DOHH2 (cell line): ENCODE measurements around the gene KSR1.

Source experiments
- H3F3A ChIP-seq: fragments of 200-600 bp; sonication (generic), shearing (Covaris generic); 2 replicates; pipeline ENCODE4 v1.6.0; 2016; ENCODE audit warnings: antibody characterized with exemption, mild to moderate bottlenecking; ENCODE audit not compliant: control insufficient read depth, insufficient read depth
- H3K27ac ChIP-seq: fragments of 200-600 bp; sonication (generic); 2 replicates; pipeline ENCODE4 v1.5.1; 2014; ENCODE audit warnings: low read depth, mild to moderate bottlenecking, low read length, moderate library complexity
- H3K27me3 ChIP-seq: fragments of 200-600 bp; sonication (generic); 2 replicates; pipeline ENCODE4 v1.6.1; 2014; ENCODE audit warnings: mild to moderate bottlenecking, low read length, mixed read lengths; ENCODE audit not compliant: control insufficient read depth
- H3K36me3 ChIP-seq: fragments of 200-600 bp; sonication (generic); 2 replicates; pipeline ENCODE4 v1.6.1; 2014; ENCODE audit warnings: mild to moderate bottlenecking, low read length, moderate library complexity, mixed read lengths; ENCODE audit not compliant: control insufficient read depth
- H3K4me1 ChIP-seq: fragments of 200-600 bp; sonication (generic); 2 replicates; pipeline ENCODE4 v1.6.1; 2014; ENCODE audit warnings: mild to moderate bottlenecking, low read length, mixed read lengths; ENCODE audit not compliant: control insufficient read depth
- H3K4me2 ChIP-seq: fragments of 200-600 bp; sonication (generic); 2 replicates; pipeline ENCODE4 v1.6.0; 2014; ENCODE audit warnings: mild to moderate bottlenecking, low read length, moderate library complexity
- H3K4me3 ChIP-seq: fragments of 200-600 bp; sonication (generic); 2 replicates; pipeline ENCODE4 v1.5.1; 2014; ENCODE audit warnings: mild to moderate bottlenecking, low read length, mixed read lengths
- H3K79me2 ChIP-seq: fragments of 200-600 bp; sonication (generic); 2 replicates; pipeline ENCODE4 v1.6.1; 2014; ENCODE audit warnings: mild to moderate bottlenecking, low read length, mixed read lengths; ENCODE audit not compliant: control insufficient read depth
- H3K9me2 ChIP-seq: fragments of 200-600 bp; sonication (generic); replicated peaks from 2 replicates; pipeline ENCODE4 v1.6.1; 2014; ENCODE audit warnings: mild to moderate bottlenecking, low read length, mixed read lengths; ENCODE audit not compliant: control insufficient read depth
- H3K9me3 ChIP-seq: fragments of 200-600 bp; sonication (generic); 2 replicates; pipeline ENCODE4 v1.6.1; 2014; ENCODE audit warnings: antibody characterized with exemption, low read length, mixed read lengths; ENCODE audit not compliant: control insufficient read depth, insufficient read depth
- H4K20me1 ChIP-seq: fragments of 200-600 bp; sonication (generic); 2 replicates; pipeline ENCODE4 v1.6.0; 2014; ENCODE audit warnings: low read depth, mild to moderate bottlenecking, antibody characterized with exemption, low read length, moderate library complexity; ENCODE audit not compliant: control insufficient read depth, insufficient read depth
- CTCF ChIP-seq: fragments of 200-600 bp; sonication (generic); IDR thresholded peaks from one replicate; pipeline ENCODE4 v1.5.1; 2014; ENCODE audit warnings: antibody characterized with exemption, mild to moderate bottlenecking, low read depth, low read length; ENCODE audit not compliant: poor library complexity, severe bottlenecking
- EZH2phosphoT487 ChIP-seq: fragments of 200-600 bp; sonication (generic); IDR thresholded peaks from 2 replicates; pipeline ENCODE4 v1.6.1; 2017; ENCODE audit warnings: borderline replicate concordance, mild to moderate bottlenecking, antibody characterized with exemption, low read length, moderate library complexity, mixed read lengths

The KSR1 gene

GRCh38 chr17:27573548-27573947 lies 117.3 kb downstream of the KSR1 start:
- Histone ChIP-seq H4K20me1 (no peaks in the 10 kb centered on the region), H3K4me1 (no peaks in the 10 kb centered on the region), H3K9me2 (no peaks in the 10 kb centered on the region), H3K27me3 (no peaks in the 10 kb centered on the region), H3K27ac (no peak overlapping the region), H3K79me2 (no peaks in the 10 kb centered on the region), H3K36me3 (no peaks in the 10 kb centered on the region), H3F3A (no peaks in the 10 kb centered on the region), H3K4me2 (no peak overlapping the region), H3K4me3 (no peak overlapping the region), H3K9me3 (no peaks in the 10 kb centered on the region)
- TF ChIP-seq EZH2phosphoT487 (no peak), CTCF (no peak)

DNA sequence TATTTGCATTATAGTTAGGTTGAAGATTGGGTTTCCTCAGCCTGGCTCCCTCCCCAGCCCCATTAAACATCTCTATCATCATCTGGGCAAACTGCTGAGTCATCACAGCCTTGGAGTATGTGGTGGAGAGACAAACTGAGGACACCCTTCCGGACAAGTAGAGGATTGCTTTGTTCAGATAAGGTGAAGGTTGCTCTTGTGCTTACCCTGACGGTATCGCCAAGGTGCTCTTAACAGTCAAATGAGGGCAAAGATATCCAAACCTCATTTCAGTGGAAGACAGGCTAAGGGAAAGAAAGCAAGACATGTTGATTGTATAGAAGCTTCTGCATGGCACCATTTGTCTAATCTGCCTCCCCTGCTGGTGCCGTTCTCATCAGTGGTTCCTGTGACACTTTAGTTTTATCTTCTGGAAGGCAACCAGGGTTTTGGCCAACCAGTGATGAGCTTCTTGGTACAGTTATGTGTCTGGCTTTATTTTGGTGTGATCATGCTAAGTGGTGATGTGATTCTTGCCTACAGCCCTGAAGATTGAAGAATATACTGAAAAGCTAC lies 117.8 kb downstream of the KSR1 start:
- Histone ChIP-seq H3K79me2 (no peaks in the 10 kb centered on the region), H3K36me3 (no peaks in the 10 kb centered on the region), H3K4me1 (no peaks in the 10 kb centered on the region), H3K4me3 (no peak overlapping the region), H3K9me2 (no peaks in the 10 kb centered on the region), H3K4me2 (no peak overlapping the region), H3F3A (no peaks in the 10 kb centered on the region), H3K27ac (no peak overlapping the region), H4K20me1 (no peaks in the 10 kb centered on the region), H3K9me3 (no peaks in the 10 kb centered on the region), H3K27me3 (no peaks in the 10 kb centered on the region)
- TF ChIP-seq EZH2phosphoT487 (no peak), CTCF (no peak)

GRCh38 chr17:27575096-27575911 lies 119.1 kb downstream of the KSR1 start:
- no peaks in the 10 kb centered on the region for H3K4me1 ChIP-seq
- no peak overlapping the region for H3K4me3 ChIP-seq
- H3K9me3 ChIP-seq = no peaks in the 10 kb centered on the region
- no peaks in the 10 kb centered on the region for H3K27me3 ChIP-seq
- no peaks in the 10 kb centered on the region for H3F3A ChIP-seq
- H3K36me3 ChIP-seq = no peaks in the 10 kb centered on the region
- H3K27ac ChIP-seq = no peak overlapping the region
- H3K4me2 ChIP-seq = no peak overlapping the region
- no peak for TF ChIP-seq EZH2phosphoT487
- no peak for TF ChIP-seq CTCF
- H4K20me1 ChIP-seq = no peaks in the 10 kb centered on the region
- no peaks in the 10 kb centered on the region for H3K9me2 ChIP-seq
- H3K79me2 ChIP-seq = no peaks in the 10 kb centered on the region
